GM19397 (cell line): ENCODE results near the gene ANO4.
"Not testable (repeated sequence)": the region's sequence is repeated elsewhere in the genome, so short reads cannot be mapped to it uniquely, and the experiment has no call there.

Experiments used
- ATAC-seq: cut with Tn5 transposase; IDR thresholded peaks from one replicate; pipeline ENCODE4 v1.9.1; 2021; ENCODE audit warnings: mild to moderate bottlenecking, moderate library complexity; ENCODE audit not compliant: unreplicated experiment

The ANO4 gene

DNA sequence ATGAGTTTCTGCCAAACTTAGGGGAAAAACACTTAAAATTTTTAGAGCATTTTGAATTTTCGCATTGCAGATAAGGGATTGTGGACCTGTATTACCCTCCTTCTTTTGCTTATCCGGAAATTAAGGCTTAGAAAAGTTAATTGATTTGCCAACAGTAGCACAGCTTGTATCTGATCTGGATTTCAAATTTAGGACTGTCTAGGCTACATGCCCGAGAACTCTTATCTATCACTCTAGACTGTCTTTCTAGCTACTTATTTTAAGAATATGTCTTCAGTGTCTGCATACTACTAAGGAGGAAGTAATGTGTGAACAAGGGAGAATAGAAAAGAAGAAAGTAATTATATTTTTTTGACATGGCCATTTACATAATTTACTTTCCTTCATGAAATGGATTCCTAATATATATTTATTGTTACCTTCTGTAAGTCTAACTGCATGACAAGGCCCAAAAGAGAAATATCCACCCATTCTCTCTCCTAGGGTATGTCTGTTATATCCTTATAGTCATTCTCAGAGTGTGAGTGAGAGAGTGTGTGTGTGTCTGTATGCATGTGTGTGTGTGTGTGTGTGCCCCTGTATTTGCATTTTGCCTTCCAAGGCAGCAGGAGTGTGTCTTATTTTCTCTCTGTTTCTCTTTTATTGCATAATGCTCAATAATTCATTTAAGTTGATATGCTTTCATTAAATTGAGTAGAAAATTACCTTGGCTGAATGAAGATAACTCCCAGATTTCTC, 283.4 kb downstream of the ANO4 start:
- no peak for ATAC-seq

GRCh38 chr12:101078536-101079285, 284.1 kb downstream of the ANO4 start:
- no peak for ATAC-seq

- ATAC-seq: no peak
Measured at GRCh38 chr12:101082706-101083105, 288.1 kb downstream of the ANO4 start.

GRCh38 chr12:101086490-101087135, 292.0 kb downstream of the ANO4 start:
- no peak for ATAC-seq

GRCh38 chr12:101087920-101088319, 293.3 kb downstream of the ANO4 start:
- no peak for ATAC-seq

DNA sequence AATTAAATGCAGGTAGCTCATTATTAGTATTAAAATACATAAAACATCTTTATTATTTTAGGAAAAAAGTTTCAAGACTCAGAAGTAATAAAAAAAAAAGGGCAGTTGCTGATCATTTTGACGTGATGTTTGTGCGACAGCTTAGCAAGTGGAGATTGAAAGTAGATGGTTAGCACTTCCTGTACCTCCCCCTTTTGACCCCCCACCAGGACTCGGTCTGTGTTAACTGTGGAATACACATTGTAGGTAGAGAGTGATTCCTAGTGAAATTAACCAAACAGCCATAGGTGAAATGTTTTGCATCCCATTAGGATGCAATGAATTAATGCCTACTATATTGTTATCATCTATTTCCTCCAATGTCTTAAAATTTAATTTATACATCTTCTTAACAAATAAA, 294.7 kb downstream of the ANO4 start:
- ATAC-seq: no peak

GRCh38 chr12:101090222-101090621, 295.6 kb downstream of the ANO4 start:
- ATAC-seq: not testable (repeated sequence)

GRCh38 chr12:101097829-101098580, 303.4 kb downstream of the ANO4 start:
- no peak for ATAC-seq

DNA sequence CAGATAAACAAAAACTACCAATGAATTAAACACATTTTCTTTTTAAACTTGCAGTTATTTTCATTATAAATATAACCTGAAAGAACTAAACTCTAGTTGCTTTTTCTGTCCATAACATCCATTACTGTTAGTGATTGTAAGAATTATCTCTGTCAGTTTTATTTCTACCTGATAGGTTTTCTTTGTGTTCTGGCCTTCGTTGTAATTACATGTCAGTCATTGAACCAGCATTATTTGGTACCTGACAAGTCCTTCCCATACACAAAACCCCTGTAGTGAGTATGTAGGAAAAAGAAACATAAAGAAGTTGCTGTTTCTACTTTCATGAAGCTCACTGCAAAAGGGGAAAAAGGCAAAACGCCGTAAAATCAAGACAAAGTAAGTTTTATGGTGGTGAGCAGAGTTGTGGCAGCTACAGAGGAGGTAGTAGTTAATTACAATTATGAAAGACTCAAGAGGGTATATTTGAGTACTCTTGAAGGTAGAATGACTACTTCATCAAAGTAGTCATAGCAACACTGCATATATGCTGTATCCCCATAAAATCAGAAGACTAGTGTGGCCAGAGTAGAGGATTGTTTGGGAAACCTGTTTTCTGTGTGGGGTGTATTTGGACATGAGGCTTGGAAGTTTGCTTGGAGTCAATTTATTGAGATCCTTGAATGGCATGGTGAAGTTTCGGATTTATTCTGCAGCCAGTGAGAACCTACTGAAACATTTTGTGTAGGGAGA, 312.6 kb downstream of the ANO4 start:
- ATAC-seq: no peak

DNA sequence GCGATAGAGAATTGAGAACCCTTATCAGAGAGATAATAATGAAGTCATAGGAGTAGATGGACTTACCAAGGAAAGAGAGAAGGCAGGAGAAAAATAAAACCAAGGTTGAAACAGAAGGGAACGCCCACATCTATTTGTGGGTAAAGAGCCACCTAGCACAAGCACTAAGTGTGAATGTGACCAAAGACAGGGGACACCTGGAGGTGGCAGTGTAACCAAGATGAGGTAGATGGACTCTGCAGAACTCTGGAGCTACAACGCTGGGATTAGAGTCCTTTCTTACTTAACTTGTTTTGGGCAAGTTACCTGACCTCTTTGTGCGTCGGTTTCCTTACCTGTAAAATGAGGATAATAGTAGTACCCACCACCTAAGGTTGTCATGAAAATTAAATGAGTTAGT, 313.6 kb downstream of the ANO4 start:
- no peak for ATAC-seq

GRCh38 chr12:101110866-101111265, 316.3 kb downstream of the ANO4 start:
- ATAC-seq: no peak

- ATAC-seq: no peak
Measured at GRCh38 chr12:101111441-101111840, 316.9 kb downstream of the ANO4 start.

DNA sequence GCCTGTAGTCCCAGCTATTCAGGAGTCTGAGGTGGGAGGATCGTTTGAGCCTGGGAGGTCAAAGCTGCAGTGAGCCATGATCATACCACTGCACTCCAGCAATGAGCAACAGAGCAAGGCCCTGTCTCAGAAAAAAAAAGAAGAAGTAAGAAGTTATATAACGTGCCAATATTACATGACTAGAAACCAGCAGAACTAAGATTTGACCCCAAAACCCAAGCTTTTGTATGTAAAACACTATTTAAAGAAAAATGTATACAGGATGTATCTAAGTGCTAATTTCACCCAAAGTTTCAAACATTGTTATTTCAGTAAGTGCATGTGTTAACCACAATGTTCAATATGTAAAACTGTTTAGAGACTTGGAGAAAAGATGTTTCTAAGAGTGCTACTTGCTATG, 320.8 kb downstream of the ANO4 start:
- ATAC-seq: no peak

- ATAC-seq: no peak
Measured at GRCh38 chr12:101116911-101117310, 322.3 kb downstream of the ANO4 start.

GRCh38 chr12:101117842-101118241, 323.3 kb downstream of the ANO4 start:
- no peak for ATAC-seq

DNA sequence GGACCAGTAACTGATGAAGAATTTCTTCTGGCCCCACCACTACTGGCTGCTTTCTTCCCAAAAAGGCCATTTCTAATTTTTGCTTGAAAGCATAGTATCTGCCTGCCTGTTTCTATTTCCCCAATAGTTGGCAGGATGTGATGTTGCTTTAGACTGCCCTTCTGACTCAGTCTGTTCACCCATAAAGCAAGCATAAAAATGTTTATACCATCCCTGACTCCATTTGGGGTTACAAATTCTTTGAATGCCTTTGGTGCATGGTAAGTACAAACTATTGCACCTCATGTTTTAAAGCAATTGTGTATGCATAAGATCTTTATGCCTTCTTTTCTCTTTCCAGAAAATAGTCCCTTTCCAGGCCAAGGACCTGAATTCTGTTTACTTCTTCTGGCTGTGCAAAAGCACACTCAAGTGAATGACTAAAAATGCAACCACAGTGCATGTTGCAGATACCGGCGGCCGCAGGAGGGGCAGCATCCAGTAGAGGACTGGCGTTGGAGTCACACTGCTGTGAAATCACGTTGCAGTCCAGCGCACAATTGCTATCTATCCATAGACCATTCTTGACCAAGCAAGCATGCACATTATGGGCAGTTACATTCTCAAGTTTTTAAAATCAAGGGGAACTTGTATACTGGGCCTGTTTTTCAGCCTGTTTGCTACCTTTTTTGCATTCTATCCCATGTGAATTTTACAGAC, 333.1 kb downstream of the ANO4 start:
- no peak for ATAC-seq

DNA sequence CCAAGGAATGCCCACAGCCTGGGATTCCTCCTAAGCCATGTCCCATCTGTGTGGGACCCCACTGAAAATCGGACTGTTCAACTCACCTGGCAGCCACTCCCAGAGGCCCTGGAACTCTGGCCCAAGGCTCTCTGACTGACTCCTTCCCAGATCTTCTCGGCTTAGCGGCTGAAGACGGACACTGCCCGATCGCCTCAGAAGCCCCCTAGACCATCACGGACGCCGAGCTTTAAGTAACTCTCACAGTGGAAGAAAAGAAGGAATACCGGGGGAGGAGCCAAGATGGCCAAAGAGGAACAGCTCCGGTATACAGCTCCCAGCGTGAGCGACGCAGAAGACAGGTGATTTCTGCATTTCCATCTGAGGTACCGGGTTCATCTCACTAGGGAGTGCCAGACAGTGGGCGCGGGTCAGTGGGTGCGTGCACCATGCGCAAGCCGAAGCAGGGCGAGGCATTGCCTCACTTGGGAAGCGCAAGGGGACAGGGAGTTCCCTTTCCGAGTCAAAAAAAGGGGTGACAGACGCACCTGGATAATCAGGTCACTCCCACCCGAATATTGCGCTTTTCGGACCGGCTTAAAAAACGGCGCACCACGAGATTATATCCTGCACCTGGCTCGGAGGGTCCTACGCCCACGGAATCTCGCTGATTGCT, 351.3 kb downstream of the ANO4 start:
- ATAC-seq: not testable (repeated sequence)

GRCh38 chr12:101165319-101165718, 370.7 kb downstream of the ANO4 start:
- ATAC-seq: no peak

DNA sequence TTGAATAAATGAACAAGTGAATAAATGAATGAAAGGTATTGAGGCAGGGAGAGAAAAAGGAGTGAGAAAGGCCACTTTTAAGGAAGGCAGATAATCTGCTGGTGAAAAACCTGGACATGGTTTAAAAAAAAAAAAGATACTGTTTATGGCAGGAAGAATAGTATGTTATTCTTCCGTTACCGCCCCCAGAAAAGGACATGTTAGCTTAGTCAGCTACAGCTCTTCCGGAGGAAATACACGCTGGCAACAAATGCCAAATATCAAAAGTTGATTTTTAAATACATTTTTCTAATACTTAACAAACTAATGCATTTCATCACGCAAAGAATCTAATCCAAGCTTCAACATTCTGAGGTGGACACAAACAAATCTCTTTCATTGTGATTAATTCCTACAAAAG, 372.3 kb downstream of the ANO4 start:
- ATAC-seq: no peak
